Measurements from ENCODE around the gene BMI1.

DNA sequence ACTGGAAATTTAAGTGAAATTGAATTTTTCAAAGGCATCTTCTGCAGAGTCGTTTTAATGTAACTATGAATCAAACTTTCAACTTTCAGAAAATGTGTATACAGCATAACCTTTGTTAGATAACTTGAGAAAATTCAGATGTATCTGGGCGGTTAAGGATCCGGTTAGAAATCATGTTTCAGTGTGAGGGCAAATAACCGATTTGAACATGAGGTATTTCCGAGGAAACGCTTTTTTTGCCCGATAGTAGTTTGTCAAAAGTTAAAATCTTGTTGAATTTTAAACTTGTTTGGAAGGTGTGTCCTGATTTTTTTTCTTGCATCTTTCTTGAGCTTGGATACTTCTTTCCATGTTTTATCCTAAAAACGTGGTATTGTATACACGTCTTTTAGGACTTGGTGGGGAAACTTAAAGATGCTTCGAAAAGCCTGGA is 1.3 kb upstream of the BMI1 start:
- TF ChIP-seq, protein P1, sequence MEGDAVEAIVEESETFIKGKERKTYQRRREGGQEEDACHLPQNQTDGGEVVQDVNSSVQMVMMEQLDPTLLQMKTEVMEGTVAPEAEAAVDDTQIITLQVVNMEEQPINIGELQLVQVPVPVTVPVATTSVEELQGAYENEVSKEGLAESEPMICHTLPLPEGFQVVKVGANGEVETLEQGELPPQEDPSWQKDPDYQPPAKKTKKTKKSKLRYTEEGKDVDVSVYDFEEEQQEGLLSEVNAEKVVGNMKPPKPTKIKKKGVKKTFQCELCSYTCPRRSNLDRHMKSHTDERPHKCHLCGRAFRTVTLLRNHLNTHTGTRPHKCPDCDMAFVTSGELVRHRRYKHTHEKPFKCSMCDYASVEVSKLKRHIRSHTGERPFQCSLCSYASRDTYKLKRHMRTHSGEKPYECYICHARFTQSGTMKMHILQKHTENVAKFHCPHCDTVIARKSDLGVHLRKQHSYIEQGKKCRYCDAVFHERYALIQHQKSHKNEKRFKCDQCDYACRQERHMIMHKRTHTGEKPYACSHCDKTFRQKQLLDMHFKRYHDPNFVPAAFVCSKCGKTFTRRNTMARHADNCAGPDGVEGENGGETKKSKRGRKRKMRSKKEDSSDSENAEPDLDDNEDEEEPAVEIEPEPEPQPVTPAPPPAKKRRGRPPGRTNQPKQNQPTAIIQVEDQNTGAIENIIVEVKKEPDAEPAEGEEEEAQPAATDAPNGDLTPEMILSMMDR (IDR thresholded peaks at IDR 0.05), result no peak
- TF ChIP-seq POLR2AphosphoS5 (IDR thresholded peaks at IDR 0.05), result no peak
- TF ChIP-seq POLR2A (IDR thresholded peaks at IDR 0.05), result no peak
